ENCODE measurements around the gene STK38L.

GRCh38 chr12:27253347-27253746 lies 9.3 kb downstream of the STK38L start:
- no peak for TF ChIP-seq CTCF (conservative IDR thresholded peaks at IDR 0.05; ENCODE audit: low read depth, low read length)
- no peak for TF ChIP-seq POLR2A (IDR thresholded peaks at IDR 0.05; ENCODE audit: low read depth, low read length)
- no peak for TF ChIP-seq RAD21 (IDR thresholded peaks at IDR 0.05; ENCODE audit: low read length)
- TF ChIP-seq RFX5 (IDR thresholded peaks at IDR 0.05; ENCODE audit: low read depth, low read length) = no peak

Measured in IMR-90 (cell line).